PC-9 (cell line): ENCODE results near the gene DHFR. TPM values are rescaled to one million over a fixed set of nuclear protein-coding genes. Genes with fewer than 3 reads are reported as not detected.

Experiments
- BruUV-seq: library from RNA; stranded (reverse); fragments of 400-500 nt; replicated peaks from 2 replicates; lab custom pipeline; 2021; lab: Mats Ljungman, UMichigan
- CTCF ChIA-PET: fragments of 300-600 bp; sonication (Branson Sonifier 250); formaldehyde crosslinking; loops from one replicate; lab custom pipeline; 2022; ENCODE audit warnings: antibody characterized with exemption; lab: Charles Lee
- POLR2A ChIA-PET: fragments of 300-600 bp; sonication (Branson Sonifier 250); formaldehyde crosslinking; loops from one replicate; lab custom pipeline; 2022; ENCODE audit warnings: antibody characterized with exemption; ENCODE audit not compliant: unreplicated experiment; lab: Charles Lee
- DNase-seq, 2 experiments: peaks; one replicate each; pipeline versions ENCODE4 v3.0.0 to v3.0.0-alpha.2; 2015 to 2022; ENCODE audit warnings: mixed read lengths in 1 of 2
- H2AFZ ChIP-seq: fragments of 200-600 bp; sonication (generic); 2 replicates; pipeline ENCODE4 v1.8.1; 2017; ENCODE audit warnings: antibody characterized with exemption
- H3F3A ChIP-seq: fragments of 200-600 bp; sonication (generic); 2 replicates; pipeline ENCODE4 v1.8.1; 2017; ENCODE audit warnings: antibody characterized with exemption, mild to moderate bottlenecking, low read depth; ENCODE audit not compliant: insufficient read depth
- H3K27ac ChIP-seq: fragments of 200-600 bp; sonication (generic); 2 replicates; pipeline ENCODE4 v1.6.1; 2016; ENCODE audit warnings: mixed run types
- H3K27me3 ChIP-seq: fragments of 200-600 bp; sonication (generic); 2 replicates; pipeline ENCODE4 v1.6.1; 2016; ENCODE audit warnings: low read depth, mixed run types; ENCODE audit not compliant: insufficient read depth
- H3K36me3 ChIP-seq: fragments of 200-600 bp; sonication (generic); 2 replicates; pipeline ENCODE4 v1.6.1; 2016; ENCODE audit warnings: low read depth, mixed run types
- H3K4me1 ChIP-seq: fragments of 200-600 bp; sonication (generic); replicated peaks from 2 replicates; pipeline ENCODE4 v1.6.1; 2016; ENCODE audit warnings: mixed run types; ENCODE audit not compliant: insufficient read depth
- H3K4me2 ChIP-seq: fragments of 200-600 bp; sonication (generic); 2 replicates; pipeline ENCODE4 v1.6.1; 2017; ENCODE audit warnings: mixed run types
- H3K4me3 ChIP-seq: fragments of 200-600 bp; sonication (generic); 2 replicates; pipeline ENCODE4 v1.6.1; 2016; ENCODE audit warnings: mixed run types
- H3K79me2 ChIP-seq: fragments of 200-600 bp; sonication (generic); 2 replicates; pipeline ENCODE4 v1.6.1; 2017; ENCODE audit warnings: low read depth, mixed run types
- H3K9me2 ChIP-seq: fragments of 200-600 bp; sonication (generic); 2 replicates; pipeline ENCODE4 v1.8.1; 2017; ENCODE audit warnings: mild to moderate bottlenecking; ENCODE audit not compliant: insufficient read depth
- H3K9me3 ChIP-seq: fragments of 200-600 bp; sonication (generic); 2 replicates; pipeline ENCODE4 v1.8.1; 2016; ENCODE audit warnings: low read depth; ENCODE audit not compliant: insufficient read depth
- H4K20me1 ChIP-seq: fragments of 200-600 bp; sonication (generic); 2 replicates; pipeline ENCODE4 v1.8.1; 2017; ENCODE audit not compliant: insufficient read depth
- EZH2 ChIP-seq: fragments of 200-600 bp; sonication (generic); IDR thresholded peaks from 2 replicates; pipeline ENCODE4 v1.8.0; 2017; ENCODE audit warnings: antibody characterized with exemption, low read depth
- intact Hi-C: fragments of 100-400 bp; cut with micrococcal nuclease; formaldehyde crosslinking; loops from one replicate; pipeline ENCODE4 v1.10.0; 2022; ENCODE audit not compliant: unreplicated experiment
- total RNA-seq: library from RNA; stranded (reverse); gene quantifications from 2 replicates; pipeline ENCODE4 v1.2.3, GENCODE V29; 2021
- TF ChIP-seq, protein P1 (sequence below): fragments of 200-600 bp; sonication (generic); conservative IDR thresholded peaks from 2 replicates; pipeline ENCODE4 v1.6.1; 2017; ENCODE audit warnings: mixed run types, antibody characterized with exemption, mild to moderate bottlenecking, moderate library complexity

DHFR gene
- total RNA-seq, 1 experiment from 2014 or later: 45.3 TPM

DNA sequence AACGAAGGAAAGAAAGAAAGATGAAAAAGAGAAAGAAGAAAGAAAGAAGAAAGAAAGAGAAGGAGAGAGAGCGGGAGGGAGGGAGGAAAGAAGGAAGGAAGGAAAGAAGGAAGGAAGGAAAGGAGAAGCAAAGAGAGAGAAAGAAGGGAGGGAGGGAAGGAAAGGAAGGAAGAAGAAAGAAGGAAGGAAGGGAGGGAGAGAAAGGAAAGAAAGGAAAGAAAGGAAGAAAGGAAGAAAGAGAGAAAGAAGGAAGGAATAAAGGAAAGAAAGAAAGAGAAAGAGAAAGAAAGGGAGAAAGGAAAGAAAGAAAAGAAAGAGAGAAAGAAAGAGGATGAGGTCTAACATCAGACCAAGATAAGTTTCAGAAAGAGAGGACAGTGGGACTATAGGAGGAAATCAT, 75.7 kb downstream of the DHFR start:
- Histone ChIP-seq H3K9me2 (no peaks in the 10 kb centered on the region), H3K4me1 (no peaks in the 10 kb centered on the region), H3K4me3 (no peak overlapping the region), H3K36me3 (no peaks in the 10 kb centered on the region), H4K20me1 (no peaks in the 10 kb centered on the region), H3K79me2 (no peaks in the 10 kb centered on the region), H3K27me3 (no peaks in the 10 kb centered on the region), H3K9me3 (no peaks in the 10 kb centered on the region), H3K4me2 (no peak overlapping the region), H3K27ac (no peak overlapping the region), H2AFZ (no peak overlapping the region), H3F3A (no peaks in the 10 kb centered on the region)
- DNase-seq: no peak
- ChIA-PET CTCF (no interaction called here), POLR2A (no interaction called here)
- BruUV-seq: no TSS peak
- TF ChIP-seq EZH2: no peak
- TF ChIP-seq, protein P1, sequence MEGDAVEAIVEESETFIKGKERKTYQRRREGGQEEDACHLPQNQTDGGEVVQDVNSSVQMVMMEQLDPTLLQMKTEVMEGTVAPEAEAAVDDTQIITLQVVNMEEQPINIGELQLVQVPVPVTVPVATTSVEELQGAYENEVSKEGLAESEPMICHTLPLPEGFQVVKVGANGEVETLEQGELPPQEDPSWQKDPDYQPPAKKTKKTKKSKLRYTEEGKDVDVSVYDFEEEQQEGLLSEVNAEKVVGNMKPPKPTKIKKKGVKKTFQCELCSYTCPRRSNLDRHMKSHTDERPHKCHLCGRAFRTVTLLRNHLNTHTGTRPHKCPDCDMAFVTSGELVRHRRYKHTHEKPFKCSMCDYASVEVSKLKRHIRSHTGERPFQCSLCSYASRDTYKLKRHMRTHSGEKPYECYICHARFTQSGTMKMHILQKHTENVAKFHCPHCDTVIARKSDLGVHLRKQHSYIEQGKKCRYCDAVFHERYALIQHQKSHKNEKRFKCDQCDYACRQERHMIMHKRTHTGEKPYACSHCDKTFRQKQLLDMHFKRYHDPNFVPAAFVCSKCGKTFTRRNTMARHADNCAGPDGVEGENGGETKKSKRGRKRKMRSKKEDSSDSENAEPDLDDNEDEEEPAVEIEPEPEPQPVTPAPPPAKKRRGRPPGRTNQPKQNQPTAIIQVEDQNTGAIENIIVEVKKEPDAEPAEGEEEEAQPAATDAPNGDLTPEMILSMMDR: no peak
- intact Hi-C loops: no loop called here

DNA sequence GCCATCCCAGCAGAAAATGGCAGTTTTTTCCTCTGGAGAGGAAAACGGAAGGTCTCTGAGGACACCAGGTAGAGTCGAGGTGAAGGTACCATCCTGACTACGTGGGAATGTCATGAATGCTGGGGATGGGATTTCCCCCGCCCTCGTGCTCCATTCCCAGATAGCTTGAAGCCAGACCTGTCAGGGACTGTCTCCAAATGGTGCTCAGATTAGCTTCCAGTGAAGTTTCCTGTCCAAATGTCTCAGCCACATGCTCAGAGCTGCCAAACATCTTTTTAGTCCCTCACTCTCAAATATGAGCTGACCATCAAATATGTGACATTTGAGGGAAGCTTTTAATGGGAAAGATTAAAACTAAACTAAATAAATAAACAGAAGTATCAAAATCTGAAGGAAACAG, 77.1 kb downstream of the DHFR start:
- BruUV-seq: no TSS peak

DNA sequence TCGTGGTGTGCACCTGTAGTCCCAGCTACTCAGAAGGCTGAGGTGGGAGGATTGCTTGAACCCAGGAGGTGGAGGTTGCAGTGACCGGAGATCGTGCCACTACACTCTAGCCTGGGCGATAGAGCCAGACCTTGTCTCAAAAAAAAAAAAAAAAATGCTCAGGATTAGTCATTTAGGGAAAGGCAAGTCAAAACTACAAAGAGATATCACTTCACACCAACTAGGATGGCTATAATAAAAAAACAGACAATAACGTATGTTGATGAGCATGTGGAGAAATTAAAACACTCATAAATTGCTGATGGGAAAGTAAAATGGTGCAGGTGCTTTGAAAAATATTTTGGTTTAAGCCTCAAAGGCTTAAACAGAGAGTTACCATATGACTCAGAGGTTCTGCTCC, 78.4 kb downstream of the DHFR start:
- CTCF ChIA-PET: no interaction called here
- BruUV-seq: no TSS peak
- Histone ChIP-seq H3F3A (no peaks in the 10 kb centered on the region), H3K79me2 (no peaks in the 10 kb centered on the region), H3K4me3 (no peak overlapping the region), H3K27ac (no peak overlapping the region), H2AFZ (no peak overlapping the region), H3K9me3 (no peaks in the 10 kb centered on the region), H4K20me1 (no peaks in the 10 kb centered on the region), H3K4me2 (no peak overlapping the region), H3K27me3 (no peaks in the 10 kb centered on the region), H3K4me1 (no peaks in the 10 kb centered on the region), H3K9me2 (no peaks in the 10 kb centered on the region), H3K36me3 (no peaks in the 10 kb centered on the region)
- intact Hi-C loops: no loop called here
- POLR2A ChIA-PET: no interaction called here
- DNase-seq: no peak
- TF ChIP-seq EZH2: no peak
- TF ChIP-seq, protein P1: no peak

More for the DNA sequence above, 77.1 kb downstream of the DHFR start:
- POLR2A ChIA-PET: no interaction called here
- Histone ChIP-seq H3F3A (no peaks in the 10 kb centered on the region), H3K79me2 (no peaks in the 10 kb centered on the region), H3K4me1 (no peaks in the 10 kb centered on the region), H2AFZ (no peak overlapping the region), H3K27ac (no peak overlapping the region), H3K4me2 (no peak overlapping the region), H3K27me3 (no peaks in the 10 kb centered on the region), H4K20me1 (no peaks in the 10 kb centered on the region), H3K9me3 (no peaks in the 10 kb centered on the region), H3K36me3 (no peaks in the 10 kb centered on the region), H3K4me3 (no peak overlapping the region), H3K9me2 (no peaks in the 10 kb centered on the region)
- DNase-seq: no peak
- intact Hi-C loops: no loop called here
- no peak for TF ChIP-seq EZH2
- TF ChIP-seq, protein P1: no peak
- CTCF ChIA-PET: no interaction called here

Other genes with a start within 250 kb of the DHFR start
- 27.7 and 34.4 TPM in 2 replicates for gene ZFYVE16, start 246.9 kb downstream of the DHFR start, total RNA-seq
- gene FAM151B, start 166.9 kb downstream of the DHFR start, total RNA-seq: 1.4 and 1.7 TPM in 2 replicates
- 0.15 and 0.26 TPM in 2 replicates for gene ANKRD34B, start 84.7 kb downstream of the DHFR start, total RNA-seq
- 14.4 and 16.9 TPM in 2 replicates for gene MSH3, start 331 bp downstream of the DHFR start, total RNA-seq